ENCODE measurements around the gene SCAF11.

The SCAF11 gene

DNA sequence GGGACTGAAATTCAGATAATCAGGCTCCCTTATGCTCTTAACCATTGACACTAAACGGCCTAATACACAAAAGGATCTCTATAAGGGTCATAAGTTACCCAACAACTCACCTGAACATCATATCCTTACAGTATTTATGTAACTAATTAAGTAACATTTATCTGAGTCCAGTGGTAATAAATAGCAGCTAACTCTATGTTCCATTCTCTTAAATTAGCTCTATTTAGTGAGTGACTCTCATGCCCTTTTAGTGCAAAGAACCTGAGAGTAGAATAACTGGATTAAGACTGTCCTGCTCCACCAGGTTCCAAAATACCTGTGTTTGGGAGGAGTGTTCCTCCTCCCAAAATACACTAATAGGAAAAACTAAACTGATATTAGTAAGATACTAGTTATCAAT lies 9.8 kb downstream of the SCAF11 start:
- DNase-seq, result no peak

DNA sequence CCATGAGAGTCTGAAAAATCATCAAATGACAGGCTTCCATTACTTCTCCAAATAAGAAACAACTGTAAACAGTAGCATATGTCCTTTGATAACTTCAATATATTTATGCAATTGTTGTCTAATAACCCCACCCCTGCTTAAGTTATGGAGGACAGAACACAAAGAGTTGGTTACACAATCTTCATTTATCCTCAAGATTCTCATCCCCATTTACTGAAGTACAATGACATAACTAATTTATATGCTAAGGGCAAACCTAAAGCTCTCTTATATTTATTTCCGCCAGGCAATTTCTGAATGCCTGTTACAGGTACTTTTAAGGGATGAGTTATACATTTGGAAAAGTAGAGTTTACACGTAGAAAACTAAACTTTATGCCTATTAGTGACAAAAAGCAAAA lies 12.3 kb downstream of the SCAF11 start:
- no peak for DNase-seq

DNA sequence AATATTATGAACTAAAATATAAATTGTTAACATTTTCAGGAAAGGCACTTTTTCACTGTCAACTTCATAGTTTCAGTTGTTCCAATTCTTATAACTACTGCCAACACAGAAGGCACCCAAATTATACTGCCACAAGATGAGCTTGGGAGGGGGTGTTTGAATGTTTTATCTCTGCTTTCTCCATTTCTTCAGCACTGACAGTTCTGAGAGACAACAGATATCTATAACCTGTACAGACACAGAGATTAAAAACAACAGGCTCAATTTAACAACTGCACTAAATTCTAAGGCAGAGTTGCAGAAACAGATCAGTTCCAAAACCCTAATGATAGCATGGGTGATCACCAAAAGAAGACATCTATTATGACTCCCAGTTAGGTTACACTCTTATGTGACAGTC lies 12.8 kb downstream of the SCAF11 start:
- no peak for DNase-seq

DNA sequence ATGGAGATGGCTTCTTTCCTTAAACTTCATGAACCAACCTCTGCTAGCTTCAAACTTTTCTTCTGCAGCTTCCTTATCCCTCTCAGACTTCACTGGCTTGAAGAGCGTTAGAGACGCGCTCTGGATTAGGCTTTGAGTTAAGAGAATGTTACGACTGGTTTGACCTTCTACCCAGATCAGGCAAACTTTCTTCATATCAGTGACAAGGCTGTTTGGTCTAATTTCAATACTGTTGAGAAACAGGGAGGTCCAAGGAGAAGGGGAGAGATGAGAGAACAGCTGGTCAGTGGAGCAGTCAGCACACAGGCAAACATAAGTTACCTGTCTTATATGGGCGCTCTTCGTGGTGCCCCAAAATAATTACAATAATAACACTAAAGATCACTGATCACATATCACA lies 14.9 kb downstream of the SCAF11 start:
- DNase-seq, result no peak

DNA sequence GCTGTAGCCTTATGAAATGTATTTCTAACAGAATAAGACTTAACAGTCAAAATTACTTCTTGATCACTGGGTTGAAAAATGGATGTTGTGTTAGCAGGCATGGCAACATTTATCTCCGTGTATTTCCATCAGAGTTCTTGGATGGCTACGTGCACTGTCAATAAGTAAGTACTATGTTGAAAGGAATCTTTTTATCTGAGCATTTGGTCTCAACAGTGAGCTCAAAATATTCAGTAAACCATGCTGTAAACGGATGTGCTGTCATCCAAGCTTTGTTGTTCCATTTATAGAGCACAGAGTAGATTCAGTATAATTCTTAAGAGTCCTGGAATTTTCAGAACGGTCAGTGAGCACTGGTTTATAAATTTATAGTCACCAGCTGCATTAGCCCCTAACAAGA lies 15.5 kb downstream of the SCAF11 start:
- DNase-seq, result no peak

DNA sequence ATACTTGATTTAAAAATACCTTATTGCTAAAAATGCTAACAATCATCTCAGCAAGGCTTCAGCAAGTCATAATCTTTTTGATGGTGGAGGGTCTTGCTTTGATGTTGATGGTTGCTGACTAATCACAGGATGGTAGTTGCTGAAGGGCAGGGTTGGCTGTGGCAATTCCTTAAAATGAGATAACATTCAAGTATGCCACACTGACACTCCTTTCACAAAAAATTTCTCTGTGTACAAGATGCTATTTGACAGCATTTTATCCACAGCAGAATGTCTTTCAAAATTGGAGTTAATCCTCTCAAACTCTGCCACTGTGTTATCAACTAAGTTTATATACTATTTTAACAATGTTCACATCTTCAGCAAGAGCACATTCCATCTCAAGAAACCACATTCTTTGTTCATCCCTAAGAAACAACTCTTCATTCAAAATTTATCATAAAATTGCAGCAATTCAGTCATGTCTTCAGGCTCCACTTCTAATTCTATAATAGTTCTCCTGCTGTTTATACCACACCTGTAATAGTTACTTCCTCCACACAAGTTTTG lies 16.1 kb downstream of the SCAF11 start:
- DNase-seq, result no peak

DNA sequence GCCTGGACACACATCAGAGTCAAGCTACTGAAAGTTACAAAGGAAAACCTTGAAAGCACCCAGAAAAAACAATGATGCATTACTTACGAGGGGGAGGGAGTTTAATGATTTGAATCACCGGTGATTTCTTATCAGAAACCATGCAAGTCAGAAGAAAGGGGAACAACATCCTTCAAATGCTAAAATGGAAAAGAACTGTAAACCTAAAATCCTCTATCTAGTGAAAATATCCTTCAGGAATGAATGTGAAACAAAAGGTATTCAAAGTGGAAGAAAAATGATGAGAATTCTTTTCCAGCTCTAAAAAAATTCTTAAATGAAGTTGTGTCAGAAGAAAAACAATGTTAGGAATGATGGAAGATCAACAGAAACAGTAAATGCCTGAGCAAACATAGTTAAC lies 16.8 kb downstream of the SCAF11 start:
- no peak for DNase-seq

DNA sequence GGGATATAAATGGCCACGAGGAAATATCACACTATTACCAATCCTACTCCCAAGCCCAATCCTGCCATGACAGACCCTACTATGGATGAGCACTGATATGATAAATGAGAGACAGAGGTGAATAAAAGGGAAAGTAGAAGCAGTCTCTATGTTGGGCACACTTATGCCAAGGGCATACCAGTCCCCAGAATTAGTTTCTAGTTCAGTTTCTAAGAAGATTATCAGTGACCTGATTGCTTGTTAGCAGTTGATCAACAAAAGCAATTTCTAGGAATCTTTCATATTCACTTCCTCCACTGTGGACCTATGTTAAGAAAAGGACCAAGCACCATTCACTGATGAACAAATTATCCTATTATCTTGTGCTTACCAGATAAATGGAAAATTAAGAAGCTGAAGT lies 20.0 kb downstream of the SCAF11 start:
- no peak for DNase-seq

DNA sequence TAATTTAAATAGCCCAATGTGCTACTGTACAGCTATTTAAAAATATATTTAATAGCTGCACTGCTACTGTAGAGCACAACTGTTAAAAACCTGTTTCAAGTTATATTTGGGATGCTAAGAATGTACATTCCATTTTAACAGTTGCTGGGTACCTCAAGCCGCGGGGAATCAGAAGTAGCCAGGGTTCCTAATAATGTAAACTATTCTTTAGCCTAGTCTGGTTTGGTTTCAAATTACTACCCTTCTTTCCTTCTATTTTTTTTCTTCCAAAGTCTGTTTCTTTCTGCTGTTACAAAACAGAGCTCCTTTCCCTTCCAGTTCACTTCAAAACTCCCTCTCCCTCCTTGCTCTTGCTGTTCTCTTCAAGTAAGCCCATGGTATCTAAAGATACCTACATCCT lies 21.3 kb downstream of the SCAF11 start:
- DNase-seq, result no peak

DNA sequence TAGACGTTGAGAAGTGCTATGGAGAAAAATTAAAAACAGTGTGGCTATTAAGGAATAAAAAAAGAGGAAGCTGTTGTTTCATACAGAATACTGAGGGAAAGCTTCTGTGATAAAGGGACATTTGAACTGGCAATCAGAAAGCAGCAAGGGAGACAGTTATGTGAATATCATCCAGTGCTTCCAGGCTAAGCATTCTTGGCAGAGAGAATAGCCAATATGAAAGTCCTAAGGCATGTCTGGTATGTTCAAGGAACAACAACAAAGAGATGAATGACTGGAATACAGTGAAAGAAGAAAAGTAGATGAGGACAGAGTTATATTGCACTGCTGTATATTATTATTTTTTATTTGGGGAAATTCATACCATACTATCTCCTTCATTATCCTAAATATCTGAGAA lies 23.9 kb downstream of the SCAF11 start:
- no peak for DNase-seq

DNA sequence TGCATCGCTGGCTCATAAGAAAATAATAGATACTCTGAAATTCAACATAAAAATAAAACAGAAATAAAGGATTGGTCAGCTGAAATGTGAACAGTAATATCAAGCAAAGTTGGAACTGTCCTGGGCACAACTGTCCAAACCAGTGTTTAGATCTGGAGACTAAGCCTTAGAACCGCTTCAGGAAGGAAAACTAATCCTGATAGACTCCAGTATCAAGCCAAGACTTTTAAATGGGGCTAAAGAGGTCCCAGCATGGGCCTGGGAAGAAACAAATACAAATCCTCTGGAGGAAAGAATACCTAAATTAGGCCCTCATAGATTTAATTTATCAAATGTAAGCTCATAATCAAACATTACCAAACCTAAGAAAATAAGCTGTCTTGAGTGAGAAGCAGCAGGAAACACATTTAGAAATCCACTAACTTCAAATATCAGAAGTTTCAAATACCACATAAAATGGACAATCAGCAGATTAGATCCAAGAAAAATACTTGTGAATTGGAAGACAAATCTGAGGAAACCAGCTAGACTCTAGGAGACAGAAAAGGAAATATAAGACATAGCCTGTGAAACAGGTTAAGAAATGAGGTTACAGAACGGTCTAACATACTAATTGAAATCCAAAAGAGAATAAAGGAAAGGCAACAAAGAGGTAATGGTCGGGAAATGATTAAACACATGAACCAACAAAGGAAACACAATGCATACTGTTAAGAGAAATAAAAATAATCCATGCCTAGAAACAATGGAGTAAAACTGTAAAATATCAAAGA lies 27.6 kb downstream of the SCAF11 start:
- DNase-seq, result no peak

DNA sequence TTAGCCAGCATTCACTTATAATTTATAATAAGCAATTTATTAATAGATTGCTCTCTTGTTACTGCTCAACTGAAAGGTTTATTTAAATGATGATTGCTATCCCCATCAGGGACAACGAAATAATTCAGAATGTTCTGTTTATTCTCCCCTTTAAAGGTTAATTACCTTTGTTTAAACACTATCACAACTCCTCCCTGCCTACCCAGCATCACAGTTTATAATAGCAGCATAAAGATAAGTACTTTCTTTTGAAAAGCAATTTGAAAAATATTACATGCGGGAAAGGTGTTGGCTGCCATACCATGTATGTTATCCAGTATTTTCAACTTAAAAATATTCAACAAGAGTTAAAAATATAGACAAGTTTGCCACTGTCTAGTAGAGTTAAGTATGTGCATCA lies 30.6 kb downstream of the SCAF11 start:
- DNase-seq, result no peak

DNA sequence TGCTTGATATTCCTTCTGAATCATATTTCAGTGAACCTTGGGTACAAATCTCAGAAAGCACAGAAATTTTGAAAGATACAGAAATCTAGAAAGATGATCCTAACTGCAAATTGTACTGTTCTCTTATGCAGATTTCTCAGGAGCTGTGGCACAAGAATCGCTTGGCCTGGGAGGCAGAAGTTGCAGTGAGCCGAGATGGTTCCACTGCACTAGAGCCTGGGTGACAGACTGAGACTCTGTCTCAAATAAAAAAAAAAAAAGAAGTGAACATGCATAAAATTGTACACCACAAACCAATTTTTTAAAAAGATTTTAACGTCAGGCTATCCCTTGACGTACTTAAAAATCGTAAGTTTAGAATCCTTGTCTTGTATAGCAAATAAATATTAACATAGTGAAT lies 31.3 kb downstream of the SCAF11 start:
- DNase-seq, result no peak

DNA sequence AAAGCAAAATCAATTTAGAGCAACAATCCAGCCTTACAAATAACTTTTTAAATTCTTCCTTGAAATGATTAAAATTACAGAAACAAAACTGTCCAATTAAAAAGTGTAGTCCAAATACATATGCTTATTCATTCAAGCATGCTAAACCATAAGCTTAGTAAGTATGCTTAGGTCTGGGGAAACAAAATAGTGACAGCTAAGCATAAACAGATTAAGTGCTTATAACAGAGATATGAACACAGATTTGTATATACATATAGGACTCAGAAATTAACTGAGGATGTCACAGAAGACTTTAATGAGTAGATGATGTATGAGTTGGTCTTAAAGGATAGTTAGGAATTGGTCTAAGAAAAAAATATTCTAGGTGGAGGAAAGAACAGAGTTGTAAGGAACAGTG lies 41.8 kb downstream of the SCAF11 start:
- DNase-seq, result no peak

DNA sequence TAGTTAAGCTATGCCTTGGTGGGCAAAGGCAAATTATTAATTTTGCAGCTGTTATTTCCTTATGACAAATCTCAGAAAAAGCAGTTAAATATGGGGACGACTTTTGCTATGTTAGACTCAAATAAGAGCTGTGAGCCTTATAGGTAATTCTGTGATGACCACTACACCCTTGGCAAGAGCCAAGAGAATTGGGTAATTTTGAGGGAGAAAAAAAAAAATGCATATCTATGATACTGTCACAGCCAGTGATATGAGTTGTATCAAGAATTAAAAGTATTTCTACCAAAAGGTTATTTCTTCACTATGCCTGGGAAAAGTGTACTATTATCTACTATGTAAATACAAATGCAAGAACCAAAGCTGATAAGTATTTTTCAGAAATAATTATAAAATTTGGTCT lies 43.9 kb downstream of the SCAF11 start:
- DNase-seq, result no peak

DNA sequence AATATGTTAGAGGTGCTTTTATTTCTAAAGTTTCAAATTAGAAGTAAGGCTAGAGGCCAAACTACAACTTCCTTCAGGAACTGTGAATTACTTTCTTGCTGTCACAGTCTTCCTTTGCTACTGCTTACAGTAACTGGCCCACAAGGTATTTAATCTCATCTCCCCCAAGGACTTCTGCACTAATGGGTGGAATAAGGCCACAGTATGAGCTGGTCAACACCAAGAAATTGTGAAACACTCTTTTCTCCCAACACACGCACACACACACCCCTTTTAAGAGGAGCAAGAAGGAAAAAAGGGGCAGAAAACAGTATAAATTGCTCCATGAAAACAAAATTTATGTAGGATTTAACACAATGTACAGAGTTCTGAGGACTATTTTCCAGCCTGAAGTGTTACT lies 45.6 kb downstream of the SCAF11 start:
- DNase-seq, result no peak

DNA sequence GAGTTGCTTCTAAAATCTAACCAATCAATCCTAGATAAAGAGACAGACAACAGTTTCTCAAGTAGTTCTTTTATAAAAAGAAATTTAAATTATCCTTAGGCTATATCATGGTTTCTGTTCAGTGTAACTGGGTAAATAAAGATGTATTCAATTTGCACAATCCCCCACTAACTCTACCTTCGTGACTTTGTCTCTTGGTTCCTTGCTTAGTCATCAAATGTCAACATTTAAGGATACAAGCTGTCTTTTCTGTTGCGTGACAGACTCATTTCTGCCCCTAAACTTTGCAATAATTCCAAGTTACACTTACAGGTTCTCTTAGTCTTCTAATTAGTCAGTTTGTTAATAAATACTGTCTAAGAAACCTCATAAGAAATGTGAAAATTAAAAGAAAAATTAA lies 50.6 kb downstream of the SCAF11 start:
- no peak for DNase-seq

DNA sequence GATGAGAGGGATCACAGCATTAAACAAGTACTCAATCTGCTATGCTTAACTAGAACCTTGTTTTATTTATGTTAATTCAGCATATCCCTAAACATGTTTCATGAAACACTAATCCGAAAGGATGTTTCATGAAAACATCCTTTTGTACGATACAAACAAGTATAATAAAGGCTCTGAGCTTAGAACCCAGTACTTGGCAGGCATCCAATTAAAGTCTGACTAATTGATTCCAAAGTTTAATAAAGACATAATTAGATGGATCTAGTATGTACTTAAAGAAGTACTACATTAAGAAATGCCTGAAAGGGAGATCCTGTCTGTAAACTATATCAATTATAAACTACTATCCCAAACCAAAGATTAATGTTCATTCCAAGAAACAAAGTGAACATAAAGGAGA lies 51.8 kb downstream of the SCAF11 start:
- DNase-seq, result no peak

DNA sequence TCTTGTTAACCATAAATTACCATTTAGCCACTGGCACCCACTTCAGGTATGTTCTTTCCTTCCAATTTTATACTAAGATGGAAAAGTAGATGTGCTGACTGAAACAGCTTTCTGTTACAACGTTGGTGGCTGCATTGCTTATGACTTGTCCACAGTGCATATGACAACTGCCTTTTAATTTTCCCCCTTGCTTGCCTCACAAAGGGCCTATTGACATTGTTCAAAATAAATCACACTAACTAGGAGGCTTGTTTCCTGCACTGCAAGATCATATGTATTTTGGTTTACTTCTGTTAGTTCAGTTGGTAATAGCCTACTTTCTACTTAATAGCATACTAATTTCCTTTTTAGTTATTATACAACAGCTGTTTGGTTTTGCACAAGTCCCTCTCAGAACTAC lies 55.4 kb downstream of the SCAF11 start:
- DNase-seq, result no peak

DNA sequence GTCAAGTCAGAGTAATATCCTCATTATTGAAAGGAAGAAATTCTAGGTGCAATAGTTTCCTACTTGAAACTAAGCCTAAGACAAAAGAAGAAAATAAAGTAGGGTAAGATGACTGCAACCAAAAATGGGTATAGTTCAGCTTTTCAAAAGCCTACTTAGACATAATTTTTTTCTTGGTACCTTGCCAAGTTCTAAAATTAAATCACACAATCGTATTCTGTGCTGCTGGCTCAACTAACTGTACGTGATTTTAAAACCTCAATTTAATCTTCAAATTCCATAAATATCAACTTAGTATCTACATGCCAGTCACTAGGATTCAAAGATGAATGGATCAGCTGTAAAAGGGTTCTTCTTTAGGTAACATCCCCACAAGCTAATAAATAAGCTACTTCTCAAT lies 56.9 kb downstream of the SCAF11 start:
- no peak for DNase-seq

DNA sequence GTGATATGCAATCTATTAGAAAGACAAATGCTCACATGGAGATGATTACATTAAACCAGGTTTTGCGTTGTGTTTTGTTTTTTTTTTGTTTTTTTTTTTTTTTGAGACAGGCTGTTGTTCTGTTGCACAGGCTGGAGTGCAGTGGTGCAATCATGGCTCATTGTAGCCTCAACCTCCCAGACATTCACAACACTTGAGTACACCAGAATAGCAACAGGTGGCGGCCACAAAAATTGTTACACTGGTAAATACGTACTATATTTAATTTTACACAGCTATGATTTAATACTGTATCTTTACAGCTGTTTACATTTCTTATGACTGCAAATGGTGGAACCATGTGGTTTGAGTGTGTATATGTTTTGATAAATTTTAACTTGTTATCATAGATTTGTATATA lies 60.0 kb downstream of the SCAF11 start:
- no peak for DNase-seq

DNA sequence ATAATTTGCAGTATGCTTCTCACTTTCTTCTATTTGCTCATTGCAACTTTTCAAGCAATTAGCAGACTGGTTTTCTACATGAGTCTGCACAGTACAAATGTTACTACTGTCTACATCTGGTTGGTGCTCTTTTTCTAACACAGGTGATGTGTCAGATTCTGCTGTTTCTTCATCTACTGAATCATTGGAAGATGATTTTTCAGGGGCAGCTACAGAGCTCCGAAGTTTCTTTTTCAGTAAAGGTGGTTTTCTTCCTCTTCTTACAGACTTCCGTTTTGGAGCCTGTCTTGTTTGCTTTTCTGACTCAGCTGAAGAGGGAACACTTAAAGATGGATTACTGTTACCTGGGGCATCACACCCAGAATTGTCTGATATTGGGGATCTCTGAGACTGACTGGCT lies 62.1 kb downstream of the SCAF11 start:
- DNase-seq, result no peak

DNA sequence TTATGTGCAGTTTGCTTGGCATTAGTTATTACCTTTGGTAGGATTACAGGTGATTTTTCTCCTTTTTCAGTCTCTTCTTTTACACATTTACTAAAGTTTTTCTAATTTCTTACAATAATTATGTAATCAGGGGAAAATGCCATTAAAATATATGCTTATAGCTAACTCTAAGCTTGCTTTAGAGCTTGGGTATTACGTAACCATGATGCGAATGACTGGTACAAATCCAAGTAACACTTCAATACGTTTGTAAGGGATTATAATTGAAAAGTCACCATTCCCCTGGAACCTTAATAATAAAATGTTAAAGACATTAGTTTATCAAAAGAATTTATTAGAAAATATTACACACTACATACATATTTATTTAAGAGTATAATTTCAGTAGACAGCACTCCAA lies 71.6 kb downstream of the SCAF11 start:
- DNase-seq, result no peak

DNA sequence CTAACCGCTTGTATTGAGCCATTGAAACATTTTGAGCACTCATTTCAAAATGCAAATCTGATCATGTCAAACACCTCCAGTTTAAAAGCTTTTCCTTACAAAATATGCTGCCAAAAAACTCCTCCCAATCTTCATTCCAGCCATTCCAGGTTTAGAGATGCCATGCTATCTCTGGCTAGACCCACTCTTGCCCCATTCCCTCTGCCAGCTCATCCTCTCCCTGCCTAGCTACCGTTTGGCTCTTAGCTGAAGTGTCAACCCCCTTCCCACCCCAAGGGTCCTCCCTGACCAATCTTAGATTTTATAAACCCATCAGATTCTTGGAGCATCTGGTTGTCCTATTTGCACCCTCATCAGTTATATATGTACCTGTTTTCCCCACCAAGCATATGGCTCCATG lies 75.0 kb downstream of the SCAF11 start:
- DNase-seq, result no peak
